GM19043 (cell line): ENCODE measurements around the gene S100PBP.
"Not testable (repeated sequence)": the region's sequence is repeated elsewhere in the genome, so short reads cannot be mapped to it uniquely, and the experiment has no call there.

ENCODE experiments used
- ATAC-seq: cut with Tn5 transposase; IDR thresholded peaks from one replicate; pipeline ENCODE4 v1.9.1; 2021; ENCODE audit warnings: low read depth; ENCODE audit not compliant: unreplicated experiment

S100PBP gene

DNA sequence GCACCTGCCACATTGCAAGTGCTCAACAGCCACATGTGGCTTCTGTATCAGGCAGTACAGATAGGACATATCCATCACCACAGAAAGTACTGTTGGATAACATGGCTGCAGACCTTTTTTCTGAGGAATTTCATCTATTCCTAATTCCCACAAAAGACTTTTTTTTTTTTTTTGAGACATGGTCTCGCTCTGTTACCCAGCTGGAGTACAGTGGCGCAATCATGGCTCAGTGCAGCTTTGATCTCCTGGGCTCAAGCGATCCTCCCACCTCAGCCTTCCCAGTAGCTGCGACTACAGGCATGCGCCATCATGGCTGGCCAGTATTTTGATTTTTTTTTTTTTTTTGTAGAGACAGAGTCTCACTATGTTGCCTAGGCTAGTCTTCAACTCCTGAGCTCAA lies 33.6 kb upstream of the S100PBP start:
- ATAC-seq, result no peak

DNA sequence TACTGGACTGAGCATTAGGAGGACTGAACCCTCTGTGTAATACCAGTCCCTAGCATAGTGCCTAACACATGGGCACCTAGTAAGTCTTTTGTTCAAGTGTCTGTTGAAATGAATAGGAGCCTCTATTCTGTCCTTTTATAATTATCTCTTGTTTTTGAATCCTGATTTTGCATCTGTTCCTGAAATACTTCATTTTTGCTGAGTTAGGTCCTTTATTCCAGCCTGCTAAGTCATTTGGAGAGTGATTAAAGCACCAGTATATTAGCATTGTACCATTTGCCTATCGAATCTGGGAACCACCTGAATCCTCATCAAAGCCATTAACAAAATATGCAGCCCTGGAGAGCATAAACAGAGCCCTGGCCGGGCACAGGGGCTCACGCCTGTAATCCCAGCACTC lies 32.6 kb upstream of the S100PBP start:
- no peak for ATAC-seq

DNA sequence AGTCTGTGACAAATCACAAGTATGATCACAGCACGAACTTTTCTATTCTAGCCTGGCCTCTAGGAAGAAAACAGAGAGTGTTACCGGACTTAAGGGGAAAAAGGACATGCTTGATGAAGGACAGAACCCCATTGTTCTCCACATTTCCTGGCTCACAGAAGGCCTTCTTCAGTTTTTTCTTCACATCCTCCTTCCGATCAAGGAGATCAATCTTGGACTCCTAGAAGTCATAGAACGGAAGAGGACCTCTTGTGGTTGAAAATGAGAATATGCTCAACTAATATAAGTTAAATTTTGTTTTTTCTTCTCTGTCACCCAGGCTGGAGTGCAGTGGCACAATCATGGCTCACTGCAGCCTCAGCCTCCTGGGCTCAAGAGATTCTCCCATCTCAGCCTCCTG lies 30.6 kb upstream of the S100PBP start:
- ATAC-seq, result no peak

GRCh38 chr1:32789356-32789755 lies 28.1 kb upstream of the S100PBP start:
- not testable (repeated sequence) for ATAC-seq

DNA sequence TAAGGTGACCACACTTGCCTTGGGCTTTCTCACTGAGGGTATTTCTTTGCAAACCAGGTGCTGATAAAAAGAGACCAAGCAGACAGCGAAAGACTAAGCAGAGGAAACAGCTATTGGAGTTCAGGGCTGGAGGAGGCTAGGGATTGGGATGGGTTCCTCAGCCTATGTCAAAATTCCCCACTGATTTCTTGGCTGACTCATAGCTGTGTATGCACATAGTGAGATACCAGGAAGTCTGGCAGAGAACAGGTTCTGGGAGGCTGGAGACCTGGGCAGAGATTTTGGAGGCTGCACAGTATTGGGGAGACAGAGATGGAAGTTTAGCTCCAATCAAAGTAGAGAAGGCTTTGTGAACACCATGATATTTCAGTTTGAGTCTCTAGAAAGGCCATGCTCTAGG lies 25.6 kb upstream of the S100PBP start:
- ATAC-seq, result no peak

GRCh38 chr1:32795763-32796162 lies 21.7 kb upstream of the S100PBP start:
- ATAC-seq, result not testable (repeated sequence)

- no peak for ATAC-seq
These were observed 20.0 kb upstream of the S100PBP start for GRCh38 chr1:32797456-32797855.

- ATAC-seq, result no peak
These were observed 19.3 kb upstream of the S100PBP start for GRCh38 chr1:32798191-32798590.

- ATAC-seq, result no peak
These were observed 18.6 kb upstream of the S100PBP start for GRCh38 chr1:32798679-32799416.

GRCh38 chr1:32801096-32801715 lies 16.2 kb upstream of the S100PBP start:
- ATAC-seq, result no peak

GRCh38 chr1:32804460-32804859 lies 13.0 kb upstream of the S100PBP start:
- ATAC-seq, result not testable (repeated sequence)

DNA sequence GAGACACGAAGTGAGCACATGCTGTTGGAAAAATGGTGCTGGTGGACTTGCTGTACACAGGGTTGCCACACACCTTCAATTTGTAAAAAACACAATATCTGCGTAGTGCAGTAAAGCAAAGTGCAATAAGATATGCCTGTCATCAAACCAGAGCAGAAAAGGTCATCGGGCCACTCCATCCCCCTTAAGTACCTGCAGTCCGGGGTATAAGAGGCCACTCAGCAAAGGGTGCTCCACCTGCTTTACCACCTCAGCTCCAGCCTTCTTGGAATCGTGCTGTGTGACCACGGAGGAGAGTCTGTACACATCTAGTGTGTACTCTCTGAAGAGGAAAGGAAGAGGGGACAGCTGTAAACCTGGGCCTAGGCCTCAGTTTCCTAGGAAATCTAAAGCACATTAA lies 11.2 kb upstream of the S100PBP start:
- ATAC-seq, result no peak

GRCh38 chr1:32806910-32807523 lies 10.4 kb upstream of the S100PBP start:
- ATAC-seq, result no peak

GRCh38 chr1:32808580-32808979 lies 8.9 kb upstream of the S100PBP start:
- ATAC-seq, result no peak

- no peak for ATAC-seq
These were observed 7.1 kb upstream of the S100PBP start for GRCh38 chr1:32810358-32810757.

- no peak for ATAC-seq
These were observed 6.2 kb upstream of the S100PBP start for GRCh38 chr1:32811265-32811664.

- ATAC-seq, result no peak
These were observed 5.5 kb upstream of the S100PBP start for GRCh38 chr1:32811917-32812316.

GRCh38 chr1:32813941-32814739 lies 3.3 kb upstream of the S100PBP start:
- no peak for ATAC-seq

DNA sequence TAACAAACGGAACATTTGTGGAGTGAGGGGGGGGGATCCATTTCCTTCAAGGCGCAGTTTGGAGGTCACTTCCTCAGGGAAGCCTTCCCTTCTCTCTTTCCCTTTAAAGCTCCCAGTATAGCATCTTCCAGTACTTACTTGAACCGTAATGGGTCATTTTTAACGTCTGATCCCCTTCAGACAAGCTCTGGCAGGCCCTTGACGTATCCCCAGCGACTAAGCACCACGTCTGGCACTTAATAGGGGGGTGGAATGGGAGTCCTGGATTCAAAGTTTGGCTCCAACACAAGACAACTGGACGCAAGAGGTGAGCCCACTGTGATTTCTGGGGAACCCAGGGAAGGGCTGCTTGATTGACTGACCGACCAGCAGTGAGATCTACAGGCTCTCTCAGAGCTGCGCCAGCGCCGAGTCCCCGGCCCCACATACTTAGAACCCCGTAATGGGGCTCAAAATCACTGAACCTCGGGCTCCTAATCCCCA lies 736 bp upstream of the S100PBP start:
- peak; percentile 2 for ATAC-seq

GRCh38 chr1:32817815-32818786 lies 648 bp downstream of the S100PBP start:
- ATAC-seq, result peak; percentile 2
